T47D (cell line): ENCODE data around the gene MTHFSD.

Source experiments
- DNase-seq, 2 experiments: peaks; one replicate each; pipeline versions ENCODE4 v3.0.0 to v3.0.0-alpha.2; 2011 to 2012; ENCODE audit warnings: low read depth in 1 of 2, low spot score in 1 of 2
- JUND ChIP-seq: IDR thresholded peaks from 2 replicates; pipeline ENCODE4 v1.6.1; 2012; ENCODE audit warnings: low read depth
- in situ Hi-C: cut with HindIII; loops from 2 replicates; pipeline ENCODE4 v1.10.0; 2016; ENCODE audit warnings: low sequenced_read_pairs, low pct_unique_long_range_greater_than_20kb

MTHFSD gene

GRCh38 chr16:86512860-86513470 is 42.1 kb downstream of the MTHFSD start:
- in situ Hi-C loops = no loop called here
- DNase-seq = no peak
- TF ChIP-seq JUND = no peak

DNA sequence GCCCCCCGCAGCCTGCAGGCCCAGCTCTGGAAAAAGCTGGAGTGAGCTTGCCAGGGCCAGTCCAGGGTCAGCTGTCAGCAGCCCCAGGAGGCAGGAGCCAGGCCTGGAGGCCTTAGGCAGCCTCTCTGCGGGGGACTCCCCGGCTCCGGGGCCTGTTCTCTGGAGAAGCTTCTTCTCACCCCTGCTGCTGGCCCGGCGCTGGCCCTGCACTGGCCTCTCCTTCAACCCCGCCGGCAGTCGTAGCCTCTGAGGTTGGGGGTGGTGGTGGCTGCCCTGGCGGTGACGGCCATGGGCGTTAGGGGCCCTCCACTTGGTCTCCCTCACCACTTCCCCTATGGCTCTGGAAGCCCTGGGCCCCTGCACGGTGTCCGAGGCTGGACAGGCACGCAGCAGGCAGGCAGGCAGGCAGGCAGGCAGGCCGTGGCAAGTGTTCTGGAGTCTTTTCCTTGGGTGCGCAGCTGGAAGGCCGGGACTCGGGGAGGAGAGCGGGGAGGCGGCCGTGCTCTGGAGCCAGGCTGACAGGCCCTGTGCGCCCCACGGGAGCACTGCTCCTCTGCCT is 42.7 kb downstream of the MTHFSD start:
- in situ Hi-C loops = no loop called here

GRCh38 chr16:86511317-86512161 is 43.5 kb downstream of the MTHFSD start:
- no peak for DNase-seq
- in situ Hi-C loops = no loop called here
- TF ChIP-seq JUND = no peak

More for the DNA sequence above, 42.7 kb downstream of the MTHFSD start:
- TF ChIP-seq JUND = no peak
- no peak for DNase-seq

- TF ChIP-seq JUND = no peak
- no peak for DNase-seq
- in situ Hi-C loops = no loop called here
Measured at GRCh38 chr16:86510465-86511261, 44.4 kb downstream of the MTHFSD start, which contains the start of gene FOXF1. TSS of gene FOXF1 (plus strand) at chr16:86510527. CDS start at chr16:86510570, 43 bp downstream.

DNA sequence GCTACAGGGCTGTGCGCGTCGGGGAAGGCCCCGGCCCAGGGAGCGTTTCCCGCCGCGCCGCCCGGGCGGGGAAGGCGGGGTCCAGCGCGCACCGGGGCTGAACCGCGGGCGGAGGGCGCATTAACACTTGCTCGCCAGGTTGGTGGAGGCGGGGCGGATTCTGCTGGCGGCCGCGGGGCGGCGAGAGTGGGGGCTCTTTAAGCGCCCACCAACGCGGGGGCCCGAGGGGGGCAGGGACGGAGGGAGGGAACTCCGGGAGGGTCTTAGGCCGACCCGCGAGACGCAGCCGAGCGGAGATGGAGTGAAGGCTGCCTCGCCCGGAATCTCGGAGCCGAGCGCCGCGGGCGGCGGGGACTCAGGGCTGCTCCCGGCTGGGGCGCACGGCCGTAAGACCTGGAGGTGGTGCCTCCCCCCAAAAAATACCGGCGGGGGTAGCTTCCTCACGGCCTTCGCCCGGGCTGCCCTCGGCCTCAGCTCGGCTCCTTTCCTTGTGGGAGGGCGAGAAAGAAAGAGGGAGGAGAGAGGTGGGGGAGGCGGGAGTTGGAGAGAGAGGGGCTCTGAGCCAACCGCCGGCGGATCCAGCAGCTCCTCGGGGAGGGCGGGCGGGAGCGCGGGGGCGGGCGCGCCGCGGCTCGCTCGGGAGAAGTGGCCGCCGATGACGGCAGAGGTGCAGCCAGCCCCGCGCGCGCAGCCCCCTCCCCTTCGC is 45.1 kb downstream of the MTHFSD start:
- in situ Hi-C loops = no loop called here
- no peak for TF ChIP-seq JUND
- no peak for DNase-seq

DNA sequence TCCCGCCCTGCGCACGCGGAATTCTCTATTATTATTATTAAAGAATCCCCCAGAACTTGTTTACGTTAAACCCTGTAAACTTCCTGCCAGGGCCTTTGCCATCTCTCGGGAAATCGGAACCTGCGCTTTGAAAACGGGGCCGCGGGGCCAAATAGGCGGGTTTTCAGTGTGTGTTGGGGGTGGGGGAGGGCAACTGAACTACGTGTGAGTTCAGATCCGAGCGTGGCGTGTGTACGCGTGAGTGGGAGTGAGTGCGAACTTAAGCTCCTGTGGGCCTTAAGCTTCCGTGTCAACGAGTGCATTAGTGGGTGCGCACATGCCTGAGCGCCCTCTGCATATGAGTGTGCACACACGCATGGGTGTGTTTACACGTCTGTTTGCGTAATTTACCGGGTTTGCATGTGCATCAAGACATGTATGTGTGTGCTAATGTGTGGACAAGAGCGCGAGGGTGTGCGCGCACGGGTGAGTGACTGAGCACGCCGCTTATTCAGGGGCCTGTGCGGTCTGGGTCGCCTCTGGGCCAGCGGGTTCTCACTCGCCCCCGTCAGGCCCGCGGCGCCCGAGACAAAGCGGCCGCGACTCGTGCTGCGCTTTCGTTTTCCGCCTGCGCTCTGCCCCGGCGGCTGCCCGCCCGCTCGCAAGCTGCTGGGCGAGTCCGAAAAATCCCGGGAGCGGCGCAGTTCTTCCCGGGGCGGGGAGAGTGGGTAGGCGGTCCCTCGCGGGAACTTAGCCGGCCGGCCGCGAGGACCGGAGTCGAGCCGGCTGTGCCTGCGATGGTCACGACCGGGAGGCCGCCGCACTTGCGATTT is 45.9 kb downstream of the MTHFSD start:
- in situ Hi-C loops = no loop called here
- no peak for TF ChIP-seq JUND
- peak; percentile 82 to 98 for DNase-seq

GRCh38 chr16:86508028-86508946 is 46.7 kb downstream of the MTHFSD start:
- in situ Hi-C loops = no loop called here
- TF ChIP-seq JUND = no peak
- no peak for DNase-seq

GRCh38 chr16:86507173-86508027 is 47.6 kb downstream of the MTHFSD start:
- no peak for TF ChIP-seq JUND
- DNase-seq = no peak
- in situ Hi-C loops = no loop called here

GRCh38 chr16:86505899-86506864 is 48.9 kb downstream of the MTHFSD start:
- no peak for DNase-seq
- in situ Hi-C loops = no loop called here
- TF ChIP-seq JUND = no peak
